ENCODE data around the gene MTUS2.

The MTUS2 gene

GRCh38 chr13:29439601-29440388 is 619.7 kb downstream of the MTUS2 start:
- H3K4me1 ChIP-seq (ENCODE audit: insufficient read depth, insufficient read length): no peaks in the 10 kb centered on the region
- H3K36me3 ChIP-seq (ENCODE audit: insufficient read depth, insufficient read length, low read length): no peaks in the 10 kb centered on the region
- no peak overlapping the region for H3K9ac ChIP-seq (ENCODE audit: insufficient read length, low read depth)
- no peak for DNase-seq (ENCODE audit: low read depth, low spot score)
- H3K4me3 ChIP-seq (ENCODE audit: insufficient read length, low read depth): no peak overlapping the region
- H3K27me3 ChIP-seq (ENCODE audit: insufficient read depth, insufficient read length): no peaks in the 10 kb centered on the region
- no peaks in the 10 kb centered on the region for H3K9me3 ChIP-seq (ENCODE audit: insufficient read depth, low read length)
- no peak for TF ChIP-seq SUZ12 (IDR thresholded peaks at IDR 0.05; ENCODE audit: extremely low read depth, insufficient read depth, insufficient read length)
- no peak for TF ChIP-seq YY1 (IDR thresholded peaks at IDR 0.05; ENCODE audit: insufficient read depth, insufficient read length)
- TF ChIP-seq ZNF274 (IDR thresholded peaks at IDR 0.05; ENCODE audit: low read depth, low read length): no peak

GRCh38 chr13:29441306-29441705 is 621.2 kb downstream of the MTUS2 start:
- Histone ChIP-seq H3K27me3 (ENCODE audit: insufficient read depth, insufficient read length) (no peaks in the 10 kb centered on the region), H3K36me3 (ENCODE audit: insufficient read depth, insufficient read length, low read length) (no peaks in the 10 kb centered on the region), H3K4me3 (ENCODE audit: insufficient read length, low read depth) (no peak overlapping the region), H3K4me1 (ENCODE audit: insufficient read depth, insufficient read length) (no peaks in the 10 kb centered on the region), H3K9ac (ENCODE audit: insufficient read length, low read depth) (no peak overlapping the region), H3K9me3 (ENCODE audit: insufficient read depth, low read length) (no peaks in the 10 kb centered on the region)
- no peak for DNase-seq (ENCODE audit: low read depth, low spot score)
- TF ChIP-seq YY1 (IDR thresholded peaks at IDR 0.05; ENCODE audit: insufficient read depth, insufficient read length) (no peak), SUZ12 (IDR thresholded peaks at IDR 0.05; ENCODE audit: extremely low read depth, insufficient read depth, insufficient read length) (no peak), ZNF274 (IDR thresholded peaks at IDR 0.05; ENCODE audit: low read depth, low read length) (no peak)

- DNase-seq (ENCODE audit: low read depth, low spot score): no peak
- no peaks in the 10 kb centered on the region for H3K4me1 ChIP-seq (ENCODE audit: insufficient read depth, insufficient read length)
- no peaks in the 10 kb centered on the region for H3K9me3 ChIP-seq (ENCODE audit: insufficient read depth, low read length)
- no peaks in the 10 kb centered on the region for H3K27me3 ChIP-seq (ENCODE audit: insufficient read depth, insufficient read length)
- no peaks in the 10 kb centered on the region for H3K36me3 ChIP-seq (ENCODE audit: insufficient read depth, insufficient read length, low read length)
- H3K9ac ChIP-seq (ENCODE audit: insufficient read length, low read depth): no peak overlapping the region
- no peak overlapping the region for H3K4me3 ChIP-seq (ENCODE audit: insufficient read length, low read depth)
- TF ChIP-seq SUZ12 (IDR thresholded peaks at IDR 0.05; ENCODE audit: extremely low read depth, insufficient read depth, insufficient read length) (no peak), YY1 (IDR thresholded peaks at IDR 0.05; ENCODE audit: insufficient read depth, insufficient read length) (no peak), ZNF274 (IDR thresholded peaks at IDR 0.05; ENCODE audit: low read depth, low read length) (no peak)
These were observed 625.9 kb downstream of the MTUS2 start for GRCh38 chr13:29446016-29446415.

GRCh38 chr13:29448174-29448573 is 628.0 kb downstream of the MTUS2 start:
- H3K9me3 ChIP-seq (ENCODE audit: insufficient read depth, low read length): no peaks in the 10 kb centered on the region
- H3K27me3 ChIP-seq (ENCODE audit: insufficient read depth, insufficient read length): no peaks in the 10 kb centered on the region
- DNase-seq (ENCODE audit: low read depth, low spot score): no peak
- H3K9ac ChIP-seq (ENCODE audit: insufficient read length, low read depth): no peak overlapping the region
- TF ChIP-seq SUZ12 (IDR thresholded peaks at IDR 0.05; ENCODE audit: extremely low read depth, insufficient read depth, insufficient read length) (no peak), ZNF274 (IDR thresholded peaks at IDR 0.05; ENCODE audit: low read depth, low read length) (no peak), YY1 (IDR thresholded peaks at IDR 0.05; ENCODE audit: insufficient read depth, insufficient read length) (no peak)
- H3K4me1 ChIP-seq (ENCODE audit: insufficient read depth, insufficient read length): no peaks in the 10 kb centered on the region
- no peak overlapping the region for H3K4me3 ChIP-seq (ENCODE audit: insufficient read length, low read depth)
- H3K36me3 ChIP-seq (ENCODE audit: insufficient read depth, insufficient read length, low read length): no peaks in the 10 kb centered on the region

- Histone ChIP-seq H3K4me1 (ENCODE audit: insufficient read depth, insufficient read length) (no peaks in the 10 kb centered on the region), H3K4me3 (ENCODE audit: insufficient read length, low read depth) (no peak overlapping the region), H3K27me3 (ENCODE audit: insufficient read depth, insufficient read length) (no peaks in the 10 kb centered on the region), H3K9ac (ENCODE audit: insufficient read length, low read depth) (no peak overlapping the region), H3K9me3 (ENCODE audit: insufficient read depth, low read length) (no peaks in the 10 kb centered on the region), H3K36me3 (ENCODE audit: insufficient read depth, insufficient read length, low read length) (no peaks in the 10 kb centered on the region)
- DNase-seq (ENCODE audit: low read depth, low spot score): no peak
- TF ChIP-seq SUZ12 (IDR thresholded peaks at IDR 0.05; ENCODE audit: extremely low read depth, insufficient read depth, insufficient read length): no peak
- TF ChIP-seq YY1 (IDR thresholded peaks at IDR 0.05; ENCODE audit: insufficient read depth, insufficient read length): no peak
- TF ChIP-seq ZNF274 (IDR thresholded peaks at IDR 0.05; ENCODE audit: low read depth, low read length): no peak
These were observed 629.6 kb downstream of the MTUS2 start for GRCh38 chr13:29449726-29450125.

- Histone ChIP-seq H3K4me1 (ENCODE audit: insufficient read depth, insufficient read length) (no peaks in the 10 kb centered on the region), H3K4me3 (ENCODE audit: insufficient read length, low read depth) (no peak overlapping the region), H3K36me3 (ENCODE audit: insufficient read depth, insufficient read length, low read length) (no peaks in the 10 kb centered on the region), H3K27me3 (ENCODE audit: insufficient read depth, insufficient read length) (no peaks in the 10 kb centered on the region), H3K9ac (ENCODE audit: insufficient read length, low read depth) (no peak overlapping the region), H3K9me3 (ENCODE audit: insufficient read depth, low read length) (no peaks in the 10 kb centered on the region)
- no peak for DNase-seq (ENCODE audit: low read depth, low spot score)
- TF ChIP-seq SUZ12 (IDR thresholded peaks at IDR 0.05; ENCODE audit: extremely low read depth, insufficient read depth, insufficient read length): no peak
- no peak for TF ChIP-seq ZNF274 (IDR thresholded peaks at IDR 0.05; ENCODE audit: low read depth, low read length)
- TF ChIP-seq YY1 (IDR thresholded peaks at IDR 0.05; ENCODE audit: insufficient read depth, insufficient read length): no peak
These were observed 631.8 kb downstream of the MTUS2 start for GRCh38 chr13:29451976-29452375.

- H3K4me1 ChIP-seq (ENCODE audit: insufficient read depth, insufficient read length): no peaks in the 10 kb centered on the region
- H3K27me3 ChIP-seq (ENCODE audit: insufficient read depth, insufficient read length): no peaks in the 10 kb centered on the region
- TF ChIP-seq SUZ12 (IDR thresholded peaks at IDR 0.05; ENCODE audit: extremely low read depth, insufficient read depth, insufficient read length) (no peak), YY1 (IDR thresholded peaks at IDR 0.05; ENCODE audit: insufficient read depth, insufficient read length) (no peak), ZNF274 (IDR thresholded peaks at IDR 0.05; ENCODE audit: low read depth, low read length) (no peak)
- H3K9me3 ChIP-seq (ENCODE audit: insufficient read depth, low read length): no peaks in the 10 kb centered on the region
- no peak overlapping the region for H3K4me3 ChIP-seq (ENCODE audit: insufficient read length, low read depth)
- DNase-seq (ENCODE audit: low read depth, low spot score): no peak
- no peaks in the 10 kb centered on the region for H3K36me3 ChIP-seq (ENCODE audit: insufficient read depth, insufficient read length, low read length)
- no peak overlapping the region for H3K9ac ChIP-seq (ENCODE audit: insufficient read length, low read depth)
These were observed 632.9 kb downstream of the MTUS2 start for GRCh38 chr13:29452773-29453616.
